HL-60 (cell line): ENCODE data around the gene KRTAP1-5.

ENCODE experiments used
- DNase-seq, 2 experiments: peaks; one replicate each; pipeline ENCODE4 v3.0.0-alpha.2; 2010 to 2020; ENCODE audit warnings: low read depth in 1 of 2, low spot score in 1 of 2
- H3K27ac ChIP-seq: fragments of 250-450 bp; sonication (Bioruptor Pico); replicated peaks from 2 replicates; pipeline ENCODE4 v1.5.1; 2020; ENCODE audit warnings: mild to moderate bottlenecking, moderate library complexity
- H3K27me3 ChIP-seq: fragments of 250-450 bp; sonication (Bioruptor Pico); 2 replicates; pipeline ENCODE4 v1.5.1; 2021; ENCODE audit warnings: mild to moderate bottlenecking, moderate library complexity; ENCODE audit not compliant: insufficient read depth, poor library complexity, severe bottlenecking
- H3K4me3 ChIP-seq: replicated peaks from 2 replicates; pipeline ENCODE4 v1.5.1; 2011; ENCODE audit warnings: mild to moderate bottlenecking, control low read depth, low read length; ENCODE audit not compliant: insufficient read depth
- CTCF ChIP-seq: IDR thresholded peaks from one replicate; pipeline ENCODE4 v1.5.1; 2011; ENCODE audit warnings: low read length, control low read depth, inconsistent platforms; ENCODE audit not compliant: insufficient read depth
- GABPA ChIP-seq: IDR thresholded peaks from 2 replicates; pipeline ENCODE4 v1.6.1; 2012; ENCODE audit warnings: low read depth
- POLR2AphosphoS5 ChIP-seq: IDR thresholded peaks from 2 replicates; pipeline ENCODE4 v1.6.1; 2012; ENCODE audit warnings: low read depth
- SPI1 ChIP-seq: IDR thresholded peaks from 2 replicates; pipeline ENCODE4 v1.6.1; 2012; ENCODE audit warnings: low read depth, mild to moderate bottlenecking, borderline replicate concordance
- TF ChIP-seq, protein P1 (sequence below): IDR thresholded peaks from 2 replicates; pipeline ENCODE4 v1.6.1; 2012; ENCODE audit warnings: low read depth; ENCODE audit not compliant: insufficient replicate concordance

The KRTAP1-5 gene

GRCh38 chr17:41019415-41019814 lies 7.6 kb downstream of the KRTAP1-5 start:
- Histone ChIP-seq H3K27me3 (no peaks in the 10 kb centered on the region), H3K4me3 (no peak overlapping the region), H3K27ac (no peak overlapping the region)
- TF ChIP-seq POLR2AphosphoS5 (no peak), SPI1 (no peak)
- TF ChIP-seq, protein P1, sequence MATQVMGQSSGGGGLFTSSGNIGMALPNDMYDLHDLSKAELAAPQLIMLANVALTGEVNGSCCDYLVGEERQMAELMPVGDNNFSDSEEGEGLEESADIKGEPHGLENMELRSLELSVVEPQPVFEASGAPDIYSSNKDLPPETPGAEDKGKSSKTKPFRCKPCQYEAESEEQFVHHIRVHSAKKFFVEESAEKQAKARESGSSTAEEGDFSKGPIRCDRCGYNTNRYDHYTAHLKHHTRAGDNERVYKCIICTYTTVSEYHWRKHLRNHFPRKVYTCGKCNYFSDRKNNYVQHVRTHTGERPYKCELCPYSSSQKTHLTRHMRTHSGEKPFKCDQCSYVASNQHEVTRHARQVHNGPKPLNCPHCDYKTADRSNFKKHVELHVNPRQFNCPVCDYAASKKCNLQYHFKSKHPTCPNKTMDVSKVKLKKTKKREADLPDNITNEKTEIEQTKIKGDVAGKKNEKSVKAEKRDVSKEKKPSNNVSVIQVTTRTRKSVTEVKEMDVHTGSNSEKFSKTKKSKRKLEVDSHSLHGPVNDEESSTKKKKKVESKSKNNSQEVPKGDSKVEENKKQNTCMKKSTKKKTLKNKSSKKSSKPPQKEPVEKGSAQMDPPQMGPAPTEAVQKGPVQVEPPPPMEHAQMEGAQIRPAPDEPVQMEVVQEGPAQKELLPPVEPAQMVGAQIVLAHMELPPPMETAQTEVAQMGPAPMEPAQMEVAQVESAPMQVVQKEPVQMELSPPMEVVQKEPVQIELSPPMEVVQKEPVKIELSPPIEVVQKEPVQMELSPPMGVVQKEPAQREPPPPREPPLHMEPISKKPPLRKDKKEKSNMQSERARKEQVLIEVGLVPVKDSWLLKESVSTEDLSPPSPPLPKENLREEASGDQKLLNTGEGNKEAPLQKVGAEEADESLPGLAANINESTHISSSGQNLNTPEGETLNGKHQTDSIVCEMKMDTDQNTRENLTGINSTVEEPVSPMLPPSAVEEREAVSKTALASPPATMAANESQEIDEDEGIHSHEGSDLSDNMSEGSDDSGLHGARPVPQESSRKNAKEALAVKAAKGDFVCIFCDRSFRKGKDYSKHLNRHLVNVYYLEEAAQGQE, result no peak
- DNase-seq, result no peak

- no peak for TF ChIP-seq POLR2AphosphoS5
- no peak for TF ChIP-seq CTCF
- TF ChIP-seq, protein P1, result no peak
- TF ChIP-seq GABPA, result no peak
- no peak for TF ChIP-seq SPI1
- DNase-seq, result peak in 1 of 2 experiments; percentile 58
- Histone ChIP-seq H3K4me3 (no peak overlapping the region), H3K27ac (no peak overlapping the region), H3K27me3 (no peaks in the 10 kb centered on the region)
Measured at GRCh38 chr17:41018541-41018940, 8.5 kb downstream of the KRTAP1-5 start.

- no peak overlapping the region for H3K4me3 ChIP-seq
- no peak for DNase-seq
- H3K27ac ChIP-seq, result no peak overlapping the region
- TF ChIP-seq CTCF (no peak), SPI1 (no peak), GABPA (no peak), POLR2AphosphoS5 (no peak)
- TF ChIP-seq, protein P1, result no peak
- no peaks in the 10 kb centered on the region for H3K27me3 ChIP-seq
Measured at GRCh38 chr17:41016578-41017215, 10.3 kb downstream of the KRTAP1-5 start.
